Glomerular endothelial cell (primary cell): ENCODE data around the gene RAB23. TPM values are rescaled to one million over a fixed set of nuclear protein-coding genes. Genes with fewer than 3 reads are reported as not detected.

Experiments
- DNase-seq: peaks from one replicate; pipeline ENCODE4 v3.0.0-alpha.2; 2011; ENCODE audit warnings: low read depth, low spot score; ENCODE audit errors: extremely low read depth
- total RNA-seq: library from RNA; depleted of rRNA; stranded (reverse); fragments of >200 nt; gene quantifications from 2 replicates; pipeline ENCODE4 v1.2.3, GENCODE V29; 2015

The RAB23 gene
- total RNA-seq, 1 donor from 2014 or later, result 9.4 TPM

DNA sequence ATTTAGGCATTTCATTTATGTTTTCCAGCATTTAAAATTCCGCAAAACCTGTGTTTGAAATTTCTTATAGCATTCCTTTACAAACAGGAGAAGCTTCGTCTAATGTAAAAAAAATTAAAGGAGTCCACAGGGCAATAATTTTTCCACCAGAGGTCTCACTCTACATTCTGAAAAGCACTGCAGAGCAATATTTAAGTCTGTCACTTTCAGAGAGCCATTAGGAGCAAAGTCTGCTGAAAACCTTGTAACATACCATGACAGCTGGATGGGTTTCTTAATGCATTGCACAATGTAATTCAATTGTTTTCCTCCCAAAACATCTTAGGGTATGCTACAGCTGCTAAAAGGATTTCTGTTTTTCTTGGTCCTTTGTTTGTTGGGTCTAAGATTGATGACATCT is 32.0 kb downstream of the RAB23 start:
- no peak for DNase-seq

- no peak for DNase-seq
These were observed 38.8 kb downstream of the RAB23 start for GRCh38 chr6:57183336-57183735.

GRCh38 chr6:57182017-57182432 is 40.1 kb downstream of the RAB23 start:
- no peak for DNase-seq

- DNase-seq, result no peak
These were observed 41.5 kb downstream of the RAB23 start for GRCh38 chr6:57180596-57180995.

DNA sequence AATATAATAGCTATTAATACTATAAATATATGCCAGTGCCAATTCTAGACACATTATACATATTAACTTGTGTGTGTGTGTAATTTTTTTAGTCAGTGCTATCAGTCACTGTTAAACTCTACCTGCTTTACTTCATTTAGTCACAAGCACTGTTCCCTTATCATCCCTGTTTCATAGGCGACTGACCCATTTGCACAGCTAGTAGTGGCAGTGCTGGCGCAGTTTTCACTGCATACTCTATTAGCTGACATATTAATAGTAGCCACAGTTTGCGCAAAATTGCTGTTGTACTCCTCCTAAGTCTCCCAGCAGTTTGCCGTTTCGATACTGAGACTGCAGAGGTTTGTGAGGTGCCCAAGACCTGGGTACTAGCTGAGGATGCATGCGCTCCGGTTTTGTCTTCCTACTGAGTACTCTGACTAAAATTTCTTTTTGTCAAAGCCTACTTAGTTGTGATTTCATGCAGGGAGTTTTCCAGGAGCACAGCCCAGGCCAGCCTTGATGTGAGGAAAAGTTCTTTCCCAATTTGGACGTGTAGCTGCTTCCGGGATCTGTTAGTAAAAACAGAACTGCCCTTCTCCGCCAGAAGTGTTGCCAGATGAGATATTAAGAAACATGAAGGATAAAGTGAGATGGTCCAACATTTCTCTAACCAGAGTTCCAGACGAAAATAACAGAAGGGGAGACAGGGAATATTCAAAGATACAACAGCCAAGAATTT is 44.4 kb downstream of the RAB23 start:
- DNase-seq, result no peak

DNA sequence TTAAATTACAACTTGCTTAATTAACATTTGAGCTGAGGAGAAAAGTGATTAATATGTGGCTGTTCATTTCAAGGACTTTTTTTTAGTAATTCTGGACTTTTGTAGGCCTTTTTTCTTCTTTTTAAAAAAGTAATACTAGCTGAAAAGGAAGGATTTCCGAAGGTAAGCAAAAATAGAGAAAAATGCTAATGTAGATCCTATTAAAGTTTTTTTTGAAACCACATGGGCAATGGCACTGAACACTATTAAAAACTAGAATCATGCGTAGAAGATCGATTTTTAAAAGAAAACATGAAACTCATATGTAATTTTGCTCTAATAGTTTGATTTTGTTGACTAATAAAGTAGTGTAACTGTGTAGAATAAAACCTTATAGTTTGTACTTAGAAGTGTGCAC is 47.6 kb downstream of the RAB23 start:
- DNase-seq, result no peak

DNA sequence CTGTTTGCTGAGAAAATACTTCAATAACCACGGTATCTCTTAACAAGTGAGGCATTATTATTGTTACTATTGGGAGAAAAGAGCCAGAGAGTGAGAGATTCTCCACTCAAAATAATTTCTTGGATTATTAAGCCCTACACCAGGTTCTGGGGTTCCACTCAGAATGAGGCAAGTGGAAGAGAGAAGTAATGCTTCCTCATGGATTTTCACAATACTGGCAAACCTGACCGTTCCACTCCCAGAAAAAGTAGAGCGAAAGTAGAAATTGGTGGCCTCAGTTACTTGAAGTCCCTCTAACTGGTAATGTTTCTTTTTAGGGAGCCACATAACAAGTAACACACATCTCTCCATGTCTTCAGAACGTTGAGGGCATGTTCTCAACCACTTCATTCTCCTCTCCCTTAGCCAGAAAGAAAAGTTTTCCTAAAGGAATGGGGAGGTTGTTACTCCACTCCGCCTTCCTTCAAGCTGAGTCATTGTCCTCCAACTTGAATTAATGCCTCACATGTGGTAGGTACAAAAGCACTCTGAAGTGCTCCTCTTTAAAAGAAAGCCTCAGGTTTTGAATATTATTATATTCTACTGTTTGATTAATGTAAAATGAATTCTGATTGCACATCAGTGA is 48.1 kb downstream of the RAB23 start:
- no peak for DNase-seq

DNA sequence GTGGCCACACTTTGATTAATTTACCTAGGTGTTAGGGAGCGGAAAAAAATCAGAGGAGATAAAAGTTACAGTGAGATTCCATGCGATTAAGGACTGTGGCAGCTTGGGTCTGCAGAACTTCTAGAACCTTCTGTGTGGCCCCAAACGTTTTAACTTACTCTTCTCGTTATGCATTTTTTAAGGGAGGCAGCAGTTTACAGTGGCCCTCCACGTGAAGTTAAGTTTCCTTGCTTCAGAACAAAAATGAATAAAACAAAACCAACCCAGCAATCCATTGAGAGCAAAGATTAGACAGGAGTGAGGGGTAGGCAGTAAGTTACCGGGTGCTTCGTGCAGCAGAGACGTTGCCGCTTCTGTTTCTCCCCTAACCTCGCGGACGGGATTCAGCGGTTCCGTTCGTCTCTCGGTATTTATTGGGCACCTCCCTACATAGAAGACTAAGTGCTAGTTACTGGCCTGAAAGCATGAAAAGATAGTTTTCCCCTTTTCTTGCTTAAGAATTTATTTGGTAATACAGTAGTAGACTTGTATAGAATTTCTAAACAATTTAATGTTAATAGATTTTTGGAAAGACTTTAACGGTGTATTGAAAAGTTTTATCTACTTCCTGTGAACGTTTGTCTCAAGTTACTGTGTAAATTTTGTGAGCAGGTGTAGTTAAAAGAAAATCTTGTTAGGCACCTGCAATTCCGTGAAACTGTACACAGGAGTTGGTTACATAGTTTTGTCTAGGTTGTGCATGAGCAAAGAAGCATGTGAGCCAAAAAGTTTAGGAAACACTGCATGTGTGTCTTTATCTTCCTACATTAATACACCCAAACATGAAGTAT is 48.8 kb downstream of the RAB23 start:
- no peak for DNase-seq

DNA sequence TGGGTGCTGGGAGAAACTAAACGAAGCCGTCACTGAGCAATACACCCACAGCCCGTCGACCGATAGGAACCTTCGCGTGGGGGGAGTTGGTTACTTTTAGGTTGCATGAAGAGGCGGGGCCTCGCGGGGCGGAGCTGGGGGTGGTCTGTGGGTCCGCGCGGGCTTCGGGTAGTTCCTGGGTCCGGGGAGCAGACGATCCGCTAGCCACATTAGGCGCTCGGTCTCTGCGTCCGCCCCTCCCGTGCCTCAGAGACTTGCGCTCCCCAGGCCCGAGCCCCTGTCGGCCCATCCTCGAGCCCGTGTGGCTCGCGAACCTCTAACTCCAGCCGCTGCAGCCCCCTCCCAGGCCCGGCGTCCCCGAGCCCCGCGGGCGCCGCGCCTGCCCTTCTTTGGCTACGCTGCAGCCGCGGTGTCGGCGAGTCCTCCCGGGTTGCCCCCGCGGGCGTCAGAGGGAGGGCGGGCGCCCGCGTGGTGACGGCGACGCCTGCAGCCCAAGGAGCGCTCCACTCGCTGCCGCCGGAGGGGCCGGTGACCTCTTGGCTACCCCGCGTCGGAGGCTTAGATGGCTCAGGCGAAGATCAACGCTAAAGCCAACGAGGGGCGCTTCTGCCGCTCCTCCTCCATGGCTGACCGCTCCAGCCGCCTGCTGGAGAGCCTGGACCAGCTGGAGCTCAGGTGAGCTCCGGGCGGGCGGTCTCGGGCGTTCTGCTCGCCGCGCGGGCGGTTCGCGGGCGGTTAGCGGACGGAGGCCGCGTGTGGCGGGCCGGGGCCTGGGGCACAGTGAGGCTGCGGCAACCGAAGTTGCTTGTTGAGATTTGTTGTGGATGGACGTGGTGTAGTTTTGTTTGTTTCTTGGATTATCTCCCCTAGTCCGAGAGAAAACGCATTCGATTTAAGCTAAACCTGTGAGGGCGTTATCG is 49.7 kb downstream of the RAB23 start, which contains the start of gene BAG2:
Gene BAG2, plus strand, starts transcription at position 191 of the 920 bp plus-strand sequence. Its CDS starts 372 bp downstream, at position 563.
- no peak for DNase-seq

GRCh38 chr6:57165080-57165479 is 57.0 kb downstream of the RAB23 start:
- no peak for DNase-seq

DNA sequence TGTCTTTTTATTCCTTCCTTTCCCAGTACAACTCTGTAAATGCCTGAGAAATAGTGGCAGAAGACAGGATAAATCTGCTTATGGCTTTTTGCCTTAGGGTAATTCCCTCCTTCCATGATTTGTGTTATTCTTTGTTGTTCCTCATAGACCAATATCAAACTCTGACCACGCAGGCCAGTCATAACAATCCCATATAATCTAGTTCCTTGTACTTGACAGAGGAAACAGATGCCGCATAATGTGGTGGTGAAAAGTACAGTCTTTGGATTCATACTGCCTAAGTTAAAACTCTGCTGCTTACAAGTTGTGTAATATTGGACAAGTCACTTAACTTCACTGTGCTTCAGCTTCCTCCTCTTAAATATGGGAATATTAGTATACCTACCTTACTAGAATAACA is 58.2 kb downstream of the RAB23 start:
- DNase-seq, result no peak

DNA sequence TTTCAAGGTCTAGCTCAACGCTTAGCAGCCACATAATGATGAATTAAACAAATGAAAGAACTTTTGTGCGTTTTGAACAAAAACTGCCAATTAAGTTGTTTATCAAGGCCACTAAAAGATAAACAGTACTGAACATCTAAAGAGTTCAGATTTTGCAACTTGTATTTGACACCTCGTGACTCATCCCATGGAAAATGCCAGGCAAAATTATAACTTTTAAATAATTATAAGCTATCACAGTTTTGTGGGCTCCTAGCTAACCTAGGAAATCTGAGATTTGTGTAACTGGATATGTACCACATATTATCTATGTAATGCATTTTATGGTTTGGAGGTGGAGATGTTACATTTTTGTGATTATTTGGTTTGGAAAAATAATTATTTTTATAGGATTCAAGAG is 59.6 kb downstream of the RAB23 start:
- DNase-seq, result no peak

DNA sequence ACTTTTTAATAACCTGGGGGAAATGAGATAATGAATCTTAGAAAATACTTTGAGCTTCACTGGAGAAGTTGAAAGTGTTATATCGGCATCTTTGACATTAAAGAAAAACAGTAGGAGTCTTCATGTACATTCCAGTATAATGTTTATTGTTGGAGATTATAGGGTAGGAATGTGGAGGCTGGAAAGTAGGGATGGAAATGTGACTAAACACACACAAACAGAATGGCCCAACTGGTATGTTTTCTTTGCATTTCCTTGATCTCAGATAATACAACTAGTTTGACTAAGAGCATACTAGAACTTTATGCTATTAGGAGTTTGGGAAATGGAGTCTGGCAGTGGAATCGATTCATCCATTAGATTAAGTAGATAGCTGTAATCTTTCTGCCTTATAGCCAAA is 60.1 kb downstream of the RAB23 start:
- no peak for DNase-seq

GRCh38 chr6:57159127-57159526 is 63.0 kb downstream of the RAB23 start:
- DNase-seq, result no peak

DNA sequence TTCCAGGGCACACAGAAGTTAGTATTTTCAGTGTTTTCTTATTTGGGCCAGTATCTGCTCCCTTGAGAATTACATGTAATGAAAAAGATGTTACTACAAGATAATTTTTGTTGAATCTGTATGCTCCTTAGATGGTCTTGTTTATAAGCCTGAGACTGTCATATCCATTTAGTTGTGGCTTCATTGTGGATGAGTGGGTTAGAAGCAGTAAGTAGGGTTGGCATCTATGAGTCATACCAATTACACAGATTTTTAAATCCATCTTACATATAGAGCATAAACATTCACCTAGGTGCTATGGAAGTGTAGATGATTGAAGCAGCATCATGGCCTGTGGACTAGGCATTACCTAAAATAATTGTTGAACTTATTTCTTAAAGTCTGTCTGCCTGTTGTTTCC is 63.4 kb downstream of the RAB23 start:
- DNase-seq, result no peak

- DNase-seq, result no peak
These were observed 73.9 kb downstream of the RAB23 start for GRCh38 chr6:57147955-57148858.

- DNase-seq, result no peak
These were observed 74.7 kb downstream of the RAB23 start for GRCh38 chr6:57147401-57147800.

DNA sequence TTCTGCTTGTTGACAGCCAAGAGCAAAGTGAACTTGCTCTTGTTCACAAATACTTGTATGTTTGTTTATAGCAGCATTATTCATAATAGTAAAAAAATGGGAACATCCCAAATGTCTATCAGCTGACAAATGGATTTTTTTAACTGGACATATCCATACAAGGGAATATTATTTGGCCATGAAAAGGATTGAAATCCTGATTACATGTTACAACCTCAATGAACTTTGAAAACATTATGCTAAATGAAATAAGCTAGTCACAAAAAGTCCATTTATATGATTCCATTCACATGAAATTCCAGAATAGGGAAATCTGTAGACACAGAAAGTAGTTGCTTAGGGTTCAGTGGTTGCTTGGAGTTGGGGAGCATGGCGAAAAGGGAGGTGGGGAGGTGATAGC is 78.4 kb downstream of the RAB23 start:
- no peak for DNase-seq

DNA sequence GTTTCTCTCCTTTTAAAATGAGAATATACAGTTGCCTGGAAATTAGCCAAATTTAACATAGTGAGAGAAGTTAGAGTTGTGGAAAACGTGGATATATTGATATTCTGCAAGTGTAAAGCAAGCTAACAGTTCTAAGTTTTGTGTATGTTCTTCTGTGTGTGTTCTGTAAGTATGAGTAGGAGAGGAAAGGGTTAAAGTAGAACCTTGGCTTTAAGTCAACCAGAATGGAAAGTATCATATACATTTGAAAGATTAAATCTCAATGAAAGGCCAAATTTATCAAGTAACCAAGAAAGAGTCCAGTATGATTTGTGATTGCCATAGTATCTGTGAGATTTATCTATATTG is 80.0 kb downstream of the RAB23 start:
- DNase-seq, result no peak
